Erythroblast (primary cell): ENCODE data around the gene CLCNKB.

Source experiments
- DNase-seq, 2 experiments: peaks; one replicate each; lab custom pipeline; 2025; lab: John Stamatoyannopoulos, UW
- GATA1 ChIP-seq: IDR thresholded peaks from 2 replicates; pipeline ENCODE4 v1.6.1; 2011; ENCODE audit warnings: low read depth, mild to moderate bottlenecking, control low read depth, low read length, moderate library complexity
- POLR2A ChIP-seq: IDR thresholded peaks from 2 replicates; pipeline ENCODE4 v1.6.1; 2011; ENCODE audit warnings: mild to moderate bottlenecking, low read length

The CLCNKB gene

GRCh38 chr1:16066245-16066644 is 22.7 kb downstream of the CLCNKB start:
- TF ChIP-seq POLR2A (no peak), GATA1 (no peak)
- DNase-seq = no peak

GRCh38 chr1:16067127-16067768 is 23.7 kb downstream of the CLCNKB start:
- DNase-seq = no peak
- TF ChIP-seq GATA1 (no peak), POLR2A (no peak)

- TF ChIP-seq GATA1 (no peak), POLR2A (no peak)
- DNase-seq = no peak
Measured at GRCh38 chr1:16067933-16068332, 24.4 kb downstream of the CLCNKB start.

GRCh38 chr1:16068356-16069270 is 25.0 kb downstream of the CLCNKB start:
- TF ChIP-seq POLR2A = no peak
- no peak for TF ChIP-seq GATA1
- no peak for DNase-seq

- TF ChIP-seq POLR2A (no peak), GATA1 (no peak)
- DNase-seq = no peak
Measured at GRCh38 chr1:16070640-16071355, 27.2 kb downstream of the CLCNKB start.

GRCh38 chr1:16071614-16072013 is 28.0 kb downstream of the CLCNKB start:
- TF ChIP-seq POLR2A (no peak), GATA1 (no peak)
- DNase-seq = no peak

- TF ChIP-seq GATA1 = no peak
- TF ChIP-seq POLR2A = no peak
- DNase-seq = no peak
Measured at GRCh38 chr1:16072095-16072494, 28.5 kb downstream of the CLCNKB start.

- DNase-seq = no peak
- no peak for TF ChIP-seq POLR2A
- no peak for TF ChIP-seq GATA1
Measured at GRCh38 chr1:16072616-16073484, 29.3 kb downstream of the CLCNKB start.

GRCh38 chr1:16073490-16074119 is 30.0 kb downstream of the CLCNKB start, which contains the start of gene FAM131C:
Gene FAM131C (minus strand): TSS chr1:16073651. CDS start chr1:16073442, 209 bp downstream.
- DNase-seq = peak; percentile 22 to 44
- no peak for TF ChIP-seq POLR2A
- no peak for TF ChIP-seq GATA1

- no peak for DNase-seq
- TF ChIP-seq GATA1 = no peak
- TF ChIP-seq POLR2A = no peak
Measured at GRCh38 chr1:16074217-16074616, 30.6 kb downstream of the CLCNKB start.

- no peak for TF ChIP-seq GATA1
- no peak for TF ChIP-seq POLR2A
- DNase-seq = peak in 1 of 2 experiments; percentile 20
Measured at GRCh38 chr1:16075337-16076030, 31.9 kb downstream of the CLCNKB start.
